HL-60 (cell line): Measurements from ENCODE around the gene IFRD2.
A peak's percentile ranks its signal among the peaks of the same experiment; 100 is the strongest.

ENCODE experiments used
- DNase-seq, 2 experiments: peaks; one replicate each; pipeline ENCODE4 v3.0.0-alpha.2; 2010 to 2020; ENCODE audit warnings: low read depth in 1 of 2, low spot score in 1 of 2
- H3K27ac ChIP-seq: fragments of 250-450 bp; sonication (Bioruptor Pico); replicated peaks from 2 replicates; pipeline ENCODE4 v1.5.1; 2020; ENCODE audit warnings: mild to moderate bottlenecking, moderate library complexity
- H3K27me3 ChIP-seq: fragments of 250-450 bp; sonication (Bioruptor Pico); 2 replicates; pipeline ENCODE4 v1.5.1; 2021; ENCODE audit warnings: mild to moderate bottlenecking, moderate library complexity; ENCODE audit not compliant: insufficient read depth, poor library complexity, severe bottlenecking
- H3K4me3 ChIP-seq: replicated peaks from 2 replicates; pipeline ENCODE4 v1.5.1; 2011; ENCODE audit warnings: mild to moderate bottlenecking, control low read depth, low read length; ENCODE audit not compliant: insufficient read depth
- GABPA ChIP-seq: IDR thresholded peaks from 2 replicates; pipeline ENCODE4 v1.6.1; 2012; ENCODE audit warnings: low read depth
- POLR2AphosphoS5 ChIP-seq: IDR thresholded peaks from 2 replicates; pipeline ENCODE4 v1.6.1; 2012; ENCODE audit warnings: low read depth
- SPI1 ChIP-seq: IDR thresholded peaks from 2 replicates; pipeline ENCODE4 v1.6.1; 2012; ENCODE audit warnings: low read depth, mild to moderate bottlenecking, borderline replicate concordance
- TF ChIP-seq, protein P1 (sequence below): IDR thresholded peaks from one replicate; pipeline ENCODE4 v1.5.1; 2011; ENCODE audit warnings: low read length, control low read depth, inconsistent platforms; ENCODE audit not compliant: insufficient read depth
- TF ChIP-seq, protein P2 (sequence below): IDR thresholded peaks from 2 replicates; pipeline ENCODE4 v1.6.1; 2012; ENCODE audit warnings: low read depth; ENCODE audit not compliant: insufficient replicate concordance

The IFRD2 gene

DNA sequence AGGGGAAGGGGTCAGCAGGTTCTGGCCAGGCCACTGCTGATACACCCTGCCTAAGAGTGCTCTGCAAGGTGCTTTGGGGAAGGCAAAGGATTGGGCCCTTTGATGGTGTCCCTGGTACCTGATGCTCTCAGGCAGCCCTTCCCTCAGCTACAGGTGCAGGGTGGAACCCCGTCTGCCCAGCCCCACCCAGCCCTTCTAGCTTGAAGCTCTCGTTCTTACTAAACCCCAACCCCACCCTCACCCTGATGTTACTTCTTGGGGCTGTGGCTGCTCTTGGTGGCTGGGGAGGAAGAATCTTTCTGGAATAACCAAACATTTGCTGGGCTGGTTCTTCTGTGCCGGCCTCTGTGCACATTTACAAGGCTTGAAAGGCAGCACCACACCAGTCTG, 49.9 kb downstream of the IFRD2 start:
- H3K4me3 ChIP-seq = no peak overlapping the region
- DNase-seq = no peak
- peak overlapping the region; percentile 93 for H3K27ac ChIP-seq
- H3K27me3 ChIP-seq = no peaks in the 10 kb centered on the region
- TF ChIP-seq SPI1 = no peak
- TF ChIP-seq, protein P1, sequence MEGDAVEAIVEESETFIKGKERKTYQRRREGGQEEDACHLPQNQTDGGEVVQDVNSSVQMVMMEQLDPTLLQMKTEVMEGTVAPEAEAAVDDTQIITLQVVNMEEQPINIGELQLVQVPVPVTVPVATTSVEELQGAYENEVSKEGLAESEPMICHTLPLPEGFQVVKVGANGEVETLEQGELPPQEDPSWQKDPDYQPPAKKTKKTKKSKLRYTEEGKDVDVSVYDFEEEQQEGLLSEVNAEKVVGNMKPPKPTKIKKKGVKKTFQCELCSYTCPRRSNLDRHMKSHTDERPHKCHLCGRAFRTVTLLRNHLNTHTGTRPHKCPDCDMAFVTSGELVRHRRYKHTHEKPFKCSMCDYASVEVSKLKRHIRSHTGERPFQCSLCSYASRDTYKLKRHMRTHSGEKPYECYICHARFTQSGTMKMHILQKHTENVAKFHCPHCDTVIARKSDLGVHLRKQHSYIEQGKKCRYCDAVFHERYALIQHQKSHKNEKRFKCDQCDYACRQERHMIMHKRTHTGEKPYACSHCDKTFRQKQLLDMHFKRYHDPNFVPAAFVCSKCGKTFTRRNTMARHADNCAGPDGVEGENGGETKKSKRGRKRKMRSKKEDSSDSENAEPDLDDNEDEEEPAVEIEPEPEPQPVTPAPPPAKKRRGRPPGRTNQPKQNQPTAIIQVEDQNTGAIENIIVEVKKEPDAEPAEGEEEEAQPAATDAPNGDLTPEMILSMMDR = no peak
- TF ChIP-seq, protein P2, sequence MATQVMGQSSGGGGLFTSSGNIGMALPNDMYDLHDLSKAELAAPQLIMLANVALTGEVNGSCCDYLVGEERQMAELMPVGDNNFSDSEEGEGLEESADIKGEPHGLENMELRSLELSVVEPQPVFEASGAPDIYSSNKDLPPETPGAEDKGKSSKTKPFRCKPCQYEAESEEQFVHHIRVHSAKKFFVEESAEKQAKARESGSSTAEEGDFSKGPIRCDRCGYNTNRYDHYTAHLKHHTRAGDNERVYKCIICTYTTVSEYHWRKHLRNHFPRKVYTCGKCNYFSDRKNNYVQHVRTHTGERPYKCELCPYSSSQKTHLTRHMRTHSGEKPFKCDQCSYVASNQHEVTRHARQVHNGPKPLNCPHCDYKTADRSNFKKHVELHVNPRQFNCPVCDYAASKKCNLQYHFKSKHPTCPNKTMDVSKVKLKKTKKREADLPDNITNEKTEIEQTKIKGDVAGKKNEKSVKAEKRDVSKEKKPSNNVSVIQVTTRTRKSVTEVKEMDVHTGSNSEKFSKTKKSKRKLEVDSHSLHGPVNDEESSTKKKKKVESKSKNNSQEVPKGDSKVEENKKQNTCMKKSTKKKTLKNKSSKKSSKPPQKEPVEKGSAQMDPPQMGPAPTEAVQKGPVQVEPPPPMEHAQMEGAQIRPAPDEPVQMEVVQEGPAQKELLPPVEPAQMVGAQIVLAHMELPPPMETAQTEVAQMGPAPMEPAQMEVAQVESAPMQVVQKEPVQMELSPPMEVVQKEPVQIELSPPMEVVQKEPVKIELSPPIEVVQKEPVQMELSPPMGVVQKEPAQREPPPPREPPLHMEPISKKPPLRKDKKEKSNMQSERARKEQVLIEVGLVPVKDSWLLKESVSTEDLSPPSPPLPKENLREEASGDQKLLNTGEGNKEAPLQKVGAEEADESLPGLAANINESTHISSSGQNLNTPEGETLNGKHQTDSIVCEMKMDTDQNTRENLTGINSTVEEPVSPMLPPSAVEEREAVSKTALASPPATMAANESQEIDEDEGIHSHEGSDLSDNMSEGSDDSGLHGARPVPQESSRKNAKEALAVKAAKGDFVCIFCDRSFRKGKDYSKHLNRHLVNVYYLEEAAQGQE = no peak

DNA sequence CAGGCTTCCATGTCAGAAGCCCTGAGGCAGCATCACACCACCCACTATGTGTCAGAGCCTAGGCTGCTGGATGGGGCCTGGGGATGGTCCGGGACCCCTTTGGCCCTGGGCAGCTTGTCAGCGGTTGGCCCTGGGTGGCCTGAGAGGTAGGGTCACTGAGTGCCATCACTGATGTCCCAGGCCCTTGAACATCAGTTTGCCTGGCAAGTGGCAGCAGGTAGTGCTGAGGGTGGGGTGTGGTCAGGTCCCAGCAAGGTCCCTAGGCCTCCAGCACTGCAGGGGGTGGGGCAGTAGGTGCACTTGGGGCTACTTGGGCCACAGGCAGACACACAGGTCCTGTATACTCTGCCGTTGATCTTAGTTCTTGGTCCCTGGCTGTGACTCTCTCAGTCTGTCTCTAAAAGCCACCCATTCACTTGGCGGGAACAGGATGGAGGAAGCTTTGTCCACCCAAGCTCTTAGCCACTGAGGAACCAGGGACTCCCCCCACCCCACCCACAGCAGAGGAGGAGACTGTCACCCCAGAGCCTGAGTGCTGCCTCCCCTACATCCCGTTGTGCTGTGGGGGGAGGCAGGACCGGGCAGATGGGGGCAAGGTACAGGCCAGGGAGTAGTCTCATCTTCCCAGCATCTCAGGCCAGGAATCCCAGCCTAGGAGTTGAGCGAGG, 50.4 kb downstream of the IFRD2 start:
- H3K4me3 ChIP-seq = no peak overlapping the region
- H3K27ac ChIP-seq = peak overlapping the region; percentile 93
- peak in 1 of 2 experiments; percentile 34 for DNase-seq
- no peaks in the 10 kb centered on the region for H3K27me3 ChIP-seq
- TF ChIP-seq SPI1 (no peak), GABPA (no peak), POLR2AphosphoS5 (no peak)
- TF ChIP-seq, protein P2 = no peak
- TF ChIP-seq, protein P1 = no peak

DNA sequence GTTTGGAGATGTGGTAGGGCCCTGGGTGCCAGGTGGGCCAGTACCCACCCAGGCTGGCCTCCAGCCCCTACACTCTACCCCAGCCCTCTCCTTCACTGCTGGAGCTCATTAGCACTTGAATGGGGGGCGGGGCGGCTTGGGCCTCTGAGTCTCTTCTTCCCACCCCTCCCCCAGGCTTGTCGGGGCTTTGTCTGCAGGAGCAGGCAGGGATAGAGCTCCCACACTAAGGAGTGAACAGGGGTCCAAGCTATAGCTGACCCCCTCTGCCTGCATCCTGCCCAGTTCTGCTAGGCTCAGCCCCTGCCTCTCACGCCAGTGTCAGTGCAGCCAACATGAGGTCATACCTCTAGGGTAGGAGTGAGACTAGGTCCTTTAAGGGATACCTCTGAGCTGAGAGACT, 51.1 kb downstream of the IFRD2 start:
- H3K27ac ChIP-seq = peak overlapping the region; percentile 93
- no peak for DNase-seq

More for the DNA sequence above, 51.1 kb downstream of the IFRD2 start:
- no peaks in the 10 kb centered on the region for H3K27me3 ChIP-seq
- H3K4me3 ChIP-seq = no peak overlapping the region
- TF ChIP-seq, protein P2 = no peak
- TF ChIP-seq POLR2AphosphoS5 (no peak), SPI1 (no peak), GABPA (no peak)
- TF ChIP-seq, protein P1 = no peak
